HuH-7 (cell line): ENCODE results near the gene HLA-DRA.

ENCODE experiments used
- DNase-seq: peaks from one replicate; pipeline ENCODE4 v3.0.0; 2011; ENCODE audit warnings: low spot score

Gene HLA-DRA

DNA sequence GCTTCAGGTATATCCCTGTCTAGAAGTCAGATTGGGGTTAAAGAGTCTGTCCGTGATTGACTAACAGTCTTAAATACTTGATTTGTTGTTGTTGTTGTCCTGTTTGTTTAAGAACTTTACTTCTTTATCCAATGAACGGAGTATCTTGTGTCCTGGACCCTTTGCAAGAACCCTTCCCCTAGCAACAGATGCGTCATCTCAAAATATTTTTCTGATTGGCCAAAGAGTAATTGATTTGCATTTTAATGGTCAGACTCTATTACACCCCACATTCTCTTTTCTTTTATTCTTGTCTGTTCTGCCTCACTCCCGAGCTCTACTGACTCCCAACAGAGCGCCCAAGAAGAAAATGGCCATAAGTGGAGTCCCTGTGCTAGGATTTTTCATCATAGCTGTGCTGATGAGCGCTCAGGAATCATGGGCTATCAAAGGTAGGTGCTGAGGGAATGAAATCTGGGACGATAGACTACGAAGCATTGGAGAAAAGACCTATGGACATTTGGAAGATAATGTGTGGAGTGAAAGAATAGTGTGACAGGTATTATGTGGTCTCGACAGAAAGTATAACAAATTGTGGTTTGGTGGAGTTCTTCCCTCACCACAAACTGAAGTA lies at the start of gene HLA-DRA:
Gene HLA-DRA (plus strand): TSS at position 286 of the 613 bp plus-strand sequence. CDS start 64 bp downstream, at position 350.
- no peak for DNase-seq

DNA sequence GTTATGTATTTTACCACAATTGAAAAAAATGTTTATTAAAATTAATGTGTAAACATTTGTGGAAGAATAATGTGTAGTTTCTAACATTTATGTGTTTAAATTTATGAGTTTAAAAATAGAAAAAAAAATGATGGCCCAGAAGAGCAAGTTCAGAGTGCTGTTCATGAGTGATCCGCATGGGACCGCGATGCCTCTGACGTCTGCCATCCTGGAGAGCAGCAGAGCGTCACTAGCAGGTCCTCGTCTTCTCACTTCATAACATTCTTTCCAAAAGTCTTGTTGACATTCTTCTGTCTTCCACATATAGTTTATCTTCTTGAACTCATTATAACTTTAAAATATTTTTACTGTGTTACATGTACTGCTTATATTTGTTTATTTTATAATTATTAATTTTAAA lies 48.2 kb upstream of the HLA-DRA start:
- DNase-seq = no peak

DNA sequence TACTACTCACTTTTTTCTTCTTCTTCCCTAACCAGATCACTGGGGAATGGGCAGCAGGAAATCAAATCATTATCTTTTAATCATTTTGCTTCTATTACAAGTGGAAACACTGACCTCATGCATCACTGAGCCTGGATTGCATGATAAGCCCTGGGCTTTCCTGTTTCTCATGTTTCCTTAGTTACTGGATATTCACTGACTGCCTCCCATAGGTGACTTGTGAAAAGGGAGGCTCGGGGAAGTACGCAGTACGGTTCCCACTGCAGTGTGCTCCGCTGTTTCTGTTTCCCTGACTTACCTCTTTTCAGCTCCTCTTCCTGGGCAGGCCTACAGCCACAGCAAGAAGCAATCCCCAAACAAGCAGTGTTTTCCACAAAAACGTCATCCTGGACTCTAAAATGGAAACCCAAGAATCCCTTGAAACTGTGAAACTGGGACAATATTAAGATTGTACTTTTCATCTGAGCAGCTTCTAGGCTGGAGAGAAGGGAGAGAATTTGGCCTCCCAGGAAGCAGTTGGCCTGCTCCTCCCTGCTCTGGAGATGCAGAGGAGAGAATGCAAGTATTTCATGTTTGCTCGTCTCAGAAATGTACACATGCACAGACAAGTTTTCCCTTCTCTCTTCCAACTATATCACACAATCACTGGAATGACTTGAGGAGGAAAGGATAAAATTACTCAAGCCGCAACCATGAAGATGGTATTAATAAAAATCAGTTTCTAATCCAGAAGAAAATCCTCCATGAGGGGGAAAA lies 45.8 kb upstream of the HLA-DRA start:
- no peak for DNase-seq

DNA sequence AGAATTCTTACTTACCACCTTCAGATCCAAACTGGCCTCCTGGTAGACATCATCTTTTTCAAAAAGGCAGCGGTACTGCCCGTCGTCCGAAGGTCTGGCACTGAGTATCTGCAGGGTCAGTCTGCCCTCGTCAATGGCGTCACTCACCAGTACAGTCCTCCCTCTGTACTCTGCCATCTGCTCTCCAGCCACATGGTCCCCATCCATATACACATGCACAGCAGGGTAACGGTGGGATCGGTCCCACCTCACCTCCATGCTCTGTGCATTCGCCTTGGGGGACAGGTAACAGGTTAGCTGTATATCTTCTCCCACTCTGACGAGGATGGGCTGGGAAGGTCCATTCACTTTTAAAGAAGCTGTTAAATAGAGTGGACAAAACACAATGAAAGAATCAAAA lies 43.7 kb upstream of the HLA-DRA start:
- DNase-seq = no peak

DNA sequence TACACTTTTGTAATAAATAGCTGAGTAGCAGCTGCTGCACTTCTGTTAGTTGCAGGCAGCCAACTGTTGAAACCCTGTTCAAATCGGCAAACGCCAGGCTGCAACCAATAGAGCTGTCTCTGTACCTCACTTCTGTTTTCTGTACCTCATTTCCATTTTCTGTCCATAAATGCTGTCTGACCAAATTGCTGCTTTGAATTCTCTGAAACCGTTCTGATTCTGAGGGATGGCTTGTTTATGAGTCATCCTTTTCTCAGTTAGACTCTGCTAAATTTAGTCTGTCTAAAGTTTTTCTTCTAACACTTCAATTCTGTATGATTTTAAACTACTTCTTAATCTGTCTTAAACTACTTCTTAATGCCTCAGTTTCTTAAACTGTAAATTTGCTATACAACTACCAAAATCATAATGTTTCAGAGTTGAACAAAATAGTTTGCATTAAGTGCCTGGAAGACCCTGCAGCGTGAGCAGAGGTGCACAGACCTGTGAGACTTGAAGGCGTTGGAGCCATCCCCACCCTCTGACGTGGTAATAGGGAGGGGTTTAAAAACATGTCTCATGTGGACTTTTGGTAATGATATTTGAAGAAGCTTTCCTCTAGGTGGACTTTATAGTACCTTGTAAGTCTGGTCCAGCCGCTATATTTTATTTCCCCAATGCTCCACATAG lies 42.3 kb upstream of the HLA-DRA start:
- DNase-seq = no peak

DNA sequence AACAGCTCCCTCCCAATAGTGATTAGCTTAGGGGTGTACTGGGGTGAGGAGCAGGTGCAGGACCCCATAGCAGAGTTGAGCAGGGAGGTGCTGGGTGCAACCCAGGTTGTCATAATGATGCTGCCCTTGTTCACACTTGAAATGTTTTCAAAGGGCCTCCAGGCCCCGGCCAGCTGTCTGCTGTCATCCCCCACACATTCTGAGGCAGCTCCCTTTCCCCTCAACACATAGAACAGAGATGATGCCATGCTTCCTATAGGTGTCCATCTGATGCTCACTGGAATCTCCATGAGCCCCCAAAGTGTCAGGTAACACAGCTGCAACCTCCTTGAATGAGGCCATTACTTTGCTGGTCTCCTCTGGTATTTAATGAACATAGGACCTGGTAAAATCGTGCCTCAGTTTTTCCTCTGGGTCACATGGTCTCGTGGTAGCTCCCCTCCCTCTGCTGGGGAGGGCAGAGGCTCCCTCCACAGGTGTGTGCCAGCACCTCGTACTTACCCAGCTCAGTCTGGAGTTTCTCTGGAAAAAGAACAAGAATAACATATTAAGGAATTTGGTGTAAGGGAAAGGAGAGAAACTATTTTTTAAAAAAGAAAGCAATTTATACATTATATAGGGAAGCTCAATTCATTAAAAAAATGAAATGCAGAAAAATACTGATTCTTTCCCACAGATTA lies 38.3 kb upstream of the HLA-DRA start:
- no peak for DNase-seq

DNA sequence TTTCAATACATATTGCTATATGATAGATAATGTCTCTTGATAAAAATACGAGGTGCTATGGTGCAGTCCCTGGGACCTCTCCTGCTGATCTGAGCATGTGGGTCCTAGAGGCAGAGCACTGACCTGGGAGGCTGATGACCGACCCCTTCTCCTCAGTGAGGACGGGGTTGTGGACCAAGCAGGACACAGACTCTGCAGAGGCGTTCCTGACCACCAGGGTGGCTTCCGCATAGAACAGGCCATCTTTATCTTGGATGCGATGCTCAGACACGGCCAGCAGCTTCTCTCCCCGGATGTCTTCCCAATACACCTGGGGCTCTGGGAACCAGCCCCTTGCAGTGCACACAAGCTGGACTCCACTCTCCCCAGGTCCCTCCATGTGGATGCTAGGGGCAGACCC lies 36.9 kb upstream of the HLA-DRA start:
- no peak for DNase-seq

DNA sequence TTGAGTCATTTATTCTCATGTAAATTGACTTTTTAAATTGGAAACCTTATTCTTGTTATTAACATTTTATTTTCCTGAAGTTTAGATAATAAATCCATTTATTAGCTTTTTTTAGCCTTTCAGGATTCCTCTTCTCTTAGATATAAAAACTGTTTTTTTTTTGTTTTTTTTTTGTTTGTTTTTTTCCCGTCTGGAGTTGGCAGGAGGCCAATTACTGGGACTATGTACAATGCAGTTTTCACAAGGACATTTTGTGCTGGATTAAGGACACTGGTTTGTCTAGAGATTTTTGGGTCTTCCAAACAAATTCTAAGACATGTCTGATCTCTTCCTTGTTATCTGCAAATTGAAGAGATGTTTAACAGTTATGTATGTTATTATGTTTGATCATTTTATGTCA lies 34.0 kb upstream of the HLA-DRA start:
- no peak for DNase-seq

DNA sequence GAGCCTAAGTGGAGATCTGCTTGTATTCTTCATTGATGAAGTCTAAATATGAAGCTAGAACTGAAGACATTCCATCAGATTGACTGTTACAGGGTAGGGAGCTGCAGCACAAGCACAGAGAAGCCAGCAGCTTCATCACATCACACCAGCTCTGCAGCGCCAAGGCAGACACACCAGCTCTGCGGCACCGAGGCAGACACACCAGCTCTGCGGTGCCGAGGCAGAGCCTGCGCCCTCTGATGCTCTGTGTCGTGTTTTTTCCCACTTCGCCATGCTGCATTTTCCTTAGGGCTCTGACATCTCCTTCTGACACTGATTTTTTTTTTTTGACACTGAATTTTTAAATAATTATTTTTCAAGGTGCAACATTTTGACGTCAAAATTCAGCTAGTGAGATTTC lies 33.5 kb upstream of the HLA-DRA start:
- DNase-seq = no peak

DNA sequence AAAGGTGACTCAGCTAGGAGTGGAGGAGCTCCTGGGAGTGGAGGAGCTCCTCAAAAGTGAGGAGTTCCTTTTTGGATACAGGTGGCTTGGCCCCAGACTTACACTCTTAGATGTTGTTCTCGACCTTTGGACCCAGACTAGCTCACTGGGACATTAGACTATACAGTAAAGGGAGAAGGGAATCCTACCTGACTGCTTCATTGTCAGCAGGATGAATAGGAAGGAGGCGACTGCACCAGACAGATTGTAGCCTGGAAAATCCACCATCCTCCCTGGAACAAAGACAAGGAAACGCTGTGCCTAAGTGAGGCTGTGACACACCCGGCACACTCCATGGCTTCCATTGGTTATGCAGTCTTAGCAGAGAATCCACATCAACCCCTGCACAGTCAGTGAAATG lies 32.8 kb upstream of the HLA-DRA start, which contains the start of gene BTNL2:
Gene BTNL2 (minus strand): TSS at position 325 of the 400 bp plus-strand sequence. CDS start 58 bp downstream, at position 267.
- no peak for DNase-seq

DNA sequence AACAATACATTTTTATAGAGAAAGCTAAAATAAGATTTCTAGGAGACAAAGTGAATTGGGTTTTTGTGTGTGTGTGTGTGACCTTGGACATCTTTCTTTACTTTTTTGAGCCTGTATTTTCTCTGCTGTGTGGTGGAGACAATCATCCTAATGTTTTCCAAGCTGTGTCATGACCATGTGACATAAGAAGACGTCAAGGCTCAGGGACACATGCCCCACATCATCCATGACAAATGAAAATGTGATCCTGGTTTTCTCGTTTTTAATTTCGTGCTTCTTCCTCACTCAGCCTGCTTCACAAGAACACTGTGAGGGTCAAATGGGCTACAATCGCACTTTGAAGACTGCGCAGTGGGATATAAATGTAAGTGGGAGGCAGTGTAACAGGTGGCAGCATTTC lies 28.8 kb upstream of the HLA-DRA start:
- DNase-seq = no peak

DNA sequence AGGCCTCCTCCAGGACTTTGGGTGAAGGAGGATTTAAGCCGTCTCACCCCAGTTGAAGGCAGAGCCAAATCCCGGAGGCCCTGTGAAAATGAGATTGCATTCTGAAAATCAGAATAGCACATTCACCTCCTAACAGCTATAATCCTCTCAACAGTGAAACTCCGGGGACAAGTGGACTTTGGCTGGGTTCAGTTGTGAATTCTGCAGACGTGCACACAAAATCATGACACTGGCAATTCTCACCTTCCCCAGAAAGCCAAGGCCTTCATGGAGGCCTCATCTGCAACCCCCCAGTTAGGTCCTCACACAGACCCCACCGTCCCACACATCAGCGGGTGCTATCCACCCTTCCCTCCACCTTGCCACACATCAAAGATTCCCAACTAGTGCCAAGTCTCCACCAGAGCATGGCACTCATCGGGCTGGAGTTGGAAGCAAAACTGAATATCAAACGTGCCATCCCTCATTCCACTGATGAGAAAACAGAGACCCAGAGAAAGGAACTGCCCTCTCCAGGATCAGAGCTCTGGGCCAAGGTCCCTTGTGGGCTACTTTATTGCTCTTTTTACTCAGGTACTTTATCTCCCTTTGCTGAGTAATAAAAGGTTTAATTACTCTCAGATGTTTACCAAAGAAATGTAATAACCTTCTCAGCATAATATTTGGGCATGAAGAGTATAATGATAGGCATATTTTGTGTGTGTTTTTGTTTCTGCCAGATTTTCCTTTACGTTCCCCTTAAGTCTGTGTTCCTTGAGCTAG lies 27.9 kb upstream of the HLA-DRA start:
- DNase-seq = no peak

DNA sequence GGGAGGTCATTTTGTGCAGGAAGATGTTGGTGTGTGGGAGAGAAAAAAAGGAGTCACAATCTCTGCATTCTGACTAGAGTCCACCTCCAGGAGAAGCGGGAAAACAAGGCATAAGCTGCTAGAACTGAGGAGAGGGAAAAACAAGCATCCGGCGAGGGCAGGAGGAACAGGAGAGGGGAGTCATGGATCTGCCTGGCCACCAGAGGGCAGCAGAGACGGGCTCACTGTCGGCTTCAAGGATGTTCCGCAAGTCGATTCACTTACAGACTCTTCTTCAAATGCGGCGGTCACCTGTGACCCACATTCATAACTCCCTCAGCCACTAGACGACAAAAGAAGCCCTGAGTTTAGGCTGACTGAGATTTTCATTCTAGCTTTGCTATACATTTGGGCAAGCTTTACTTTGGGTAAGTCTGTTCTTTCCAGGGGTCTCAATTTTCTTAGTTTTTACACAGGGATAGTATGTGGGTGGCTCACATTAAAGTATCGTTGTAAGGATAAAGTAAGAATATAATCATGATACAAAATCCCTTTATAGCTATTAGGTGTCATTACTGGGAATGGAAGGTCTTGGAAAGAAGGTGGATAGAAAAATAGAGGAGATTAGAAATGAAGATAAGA lies 26.1 kb upstream of the HLA-DRA start:
- peak; percentile 45 for DNase-seq

DNA sequence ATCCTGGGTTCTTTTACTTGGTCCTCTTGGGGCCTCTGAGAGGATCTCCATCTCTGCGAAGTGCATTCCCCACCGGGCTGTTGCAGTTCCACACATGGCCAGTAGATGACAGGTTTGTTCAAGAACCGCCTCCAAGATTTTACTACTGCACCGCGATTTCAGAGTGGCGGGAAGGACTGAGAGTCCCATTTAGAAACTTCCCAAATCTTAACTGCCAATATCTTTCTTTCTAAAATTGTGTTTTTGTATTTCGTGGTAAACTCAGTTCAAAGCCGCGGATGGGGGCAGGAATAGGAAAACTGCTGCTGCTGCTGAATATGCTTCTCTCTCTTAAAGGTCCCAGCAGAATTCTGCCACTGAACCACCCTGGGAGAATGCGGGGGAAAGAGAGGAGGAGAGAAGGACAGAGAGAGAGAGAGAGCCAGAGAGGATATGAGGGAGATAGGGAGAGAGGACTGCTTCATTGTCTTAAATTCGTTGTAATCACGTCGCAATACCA lies 24.1 kb upstream of the HLA-DRA start:
- DNase-seq = peak; percentile 27

DNA sequence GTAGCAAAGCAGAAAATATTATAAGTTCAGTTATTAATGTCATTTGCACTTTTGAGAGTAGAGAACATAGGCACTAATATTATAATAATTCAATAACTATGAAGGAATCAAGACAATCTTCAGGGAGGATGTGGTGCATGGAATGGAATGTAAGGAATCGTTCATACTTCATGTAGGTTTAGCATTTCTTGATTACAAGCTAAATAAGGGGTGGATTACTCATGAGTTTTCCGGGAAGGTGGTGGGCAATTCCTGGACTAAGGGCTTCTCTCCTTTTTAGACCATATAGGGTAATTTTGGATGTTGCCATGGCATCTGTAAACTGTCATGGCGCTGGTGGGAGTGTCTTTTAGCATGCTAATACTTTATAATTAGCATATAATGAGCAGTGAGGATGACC lies 23.7 kb upstream of the HLA-DRA start:
- DNase-seq = no peak

DNA sequence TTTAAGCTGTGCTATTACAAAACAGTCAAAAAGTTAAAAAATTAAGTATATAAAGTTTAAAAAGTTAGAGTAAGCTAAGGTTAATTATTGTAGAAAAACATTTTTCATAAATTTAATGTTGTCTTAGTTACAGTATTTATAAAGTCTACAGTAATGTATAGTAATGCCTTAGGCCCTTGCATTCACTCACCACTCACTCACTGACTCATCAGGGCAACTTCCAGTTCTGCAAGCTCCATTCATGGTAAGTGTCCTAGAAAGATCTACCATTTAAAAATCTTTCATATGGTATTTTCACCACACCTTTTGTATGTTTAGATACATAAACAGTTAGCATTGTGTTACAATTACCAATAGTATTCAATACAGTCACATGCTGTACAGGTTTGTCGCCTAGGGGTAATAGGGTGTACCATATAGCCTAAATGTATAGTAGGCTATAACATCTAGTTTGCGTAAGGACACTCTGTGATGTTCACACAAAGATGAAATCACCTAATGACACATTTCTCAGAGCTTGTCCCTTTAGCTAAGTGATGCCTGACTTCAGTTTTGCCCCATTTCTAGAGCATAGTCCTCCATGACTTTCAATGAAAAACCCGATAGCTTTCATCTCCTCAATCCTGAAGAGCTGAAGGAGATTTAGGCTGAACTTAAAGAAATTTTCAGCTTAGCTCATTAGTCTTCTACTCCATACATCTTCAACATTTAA lies 14.9 kb upstream of the HLA-DRA start:
- no peak for DNase-seq

DNA sequence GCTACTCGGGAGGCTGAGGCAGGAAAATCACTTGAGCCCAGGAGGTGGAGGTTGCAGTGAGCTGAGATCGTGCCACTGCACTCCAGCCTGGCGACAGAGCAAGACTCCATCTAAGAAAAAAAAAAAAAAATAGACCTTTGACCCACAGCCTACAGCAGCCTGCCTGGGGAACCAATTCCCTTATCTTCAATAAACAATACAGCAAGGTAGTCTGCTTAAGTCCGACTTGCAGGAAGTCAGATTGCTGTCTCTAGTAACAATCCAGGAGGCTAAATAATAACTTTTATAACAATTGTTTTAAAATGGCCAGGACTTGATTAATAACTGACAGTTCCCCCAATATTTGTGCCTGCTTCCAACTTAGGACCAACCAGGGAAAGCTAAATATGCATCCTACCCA lies 13.3 kb upstream of the HLA-DRA start:
- DNase-seq = no peak

DNA sequence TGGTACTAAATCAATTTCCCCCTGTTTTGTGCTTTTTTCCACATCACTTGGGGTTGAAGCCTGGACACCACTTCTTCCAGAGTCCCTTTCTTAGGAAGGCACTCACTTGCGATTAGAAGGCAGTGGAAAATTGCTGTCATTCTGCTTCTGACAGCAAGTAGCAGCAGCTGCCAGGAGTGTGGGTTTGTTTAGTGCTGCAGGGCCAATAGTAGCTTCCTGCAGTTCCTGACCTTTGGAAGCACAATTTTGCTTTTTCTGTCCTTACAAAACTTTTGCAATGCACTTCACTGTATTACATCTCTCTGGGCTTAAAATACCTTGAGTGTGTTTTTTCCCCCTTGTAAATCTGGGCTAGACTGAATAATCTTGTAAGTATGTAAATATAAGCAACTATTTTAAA lies 12.5 kb upstream of the HLA-DRA start:
- no peak for DNase-seq

DNA sequence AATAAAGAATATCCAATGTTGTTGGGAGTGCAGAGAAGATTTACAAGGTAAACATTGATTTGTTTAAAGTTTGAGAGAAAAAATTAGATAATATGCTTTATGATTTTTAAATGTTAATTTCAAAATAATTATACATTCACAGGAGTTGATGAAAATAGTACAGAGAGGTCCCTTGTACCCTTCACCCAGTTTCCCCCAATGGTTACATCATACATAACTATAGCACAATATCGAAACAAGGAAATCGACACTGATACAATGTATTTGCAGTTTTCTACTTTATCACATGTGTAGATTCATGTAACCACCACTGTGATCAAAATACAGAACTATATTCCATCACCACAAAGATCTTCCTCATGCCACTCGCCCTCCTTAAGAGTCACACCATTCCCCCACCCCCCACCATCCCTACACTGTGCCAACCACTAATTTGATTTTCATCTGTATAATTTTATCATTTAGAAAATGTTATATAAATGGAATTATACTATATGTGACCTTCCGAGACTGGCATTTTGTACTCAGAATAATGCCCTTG lies 11.7 kb upstream of the HLA-DRA start:
- DNase-seq = no peak

DNA sequence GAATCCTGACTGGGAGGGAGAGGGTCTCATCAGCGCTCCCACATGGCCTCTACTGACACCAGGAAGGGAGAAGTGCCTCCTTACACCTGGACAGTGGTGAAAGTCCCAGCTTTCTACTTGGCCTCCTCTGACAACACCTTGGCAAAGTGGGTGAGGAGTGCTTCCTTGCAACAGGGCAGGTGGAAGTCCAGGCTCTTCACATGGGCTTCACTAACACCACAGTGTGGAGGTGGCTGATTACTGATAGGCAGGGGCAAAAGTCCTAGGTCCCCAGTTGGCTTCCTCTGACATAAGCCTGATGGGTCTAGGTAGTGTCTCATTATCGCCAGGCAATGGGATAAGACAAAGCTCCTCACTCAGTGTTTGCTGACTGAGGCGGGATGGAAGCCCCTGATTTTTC lies 9.5 kb upstream of the HLA-DRA start:
- no peak for DNase-seq
